ENCODE data around the gene BMP7. TPM values are rescaled to one million over a fixed set of nuclear protein-coding genes. Genes with fewer than 3 reads are reported as not detected.
"Not testable (repeated sequence)": the region's sequence is repeated elsewhere in the genome, so short reads cannot be mapped to it uniquely, and the experiment has no call there.

BMP7 gene
- total RNA-seq, 1 experiment from 2014 or later: not detected

DNA sequence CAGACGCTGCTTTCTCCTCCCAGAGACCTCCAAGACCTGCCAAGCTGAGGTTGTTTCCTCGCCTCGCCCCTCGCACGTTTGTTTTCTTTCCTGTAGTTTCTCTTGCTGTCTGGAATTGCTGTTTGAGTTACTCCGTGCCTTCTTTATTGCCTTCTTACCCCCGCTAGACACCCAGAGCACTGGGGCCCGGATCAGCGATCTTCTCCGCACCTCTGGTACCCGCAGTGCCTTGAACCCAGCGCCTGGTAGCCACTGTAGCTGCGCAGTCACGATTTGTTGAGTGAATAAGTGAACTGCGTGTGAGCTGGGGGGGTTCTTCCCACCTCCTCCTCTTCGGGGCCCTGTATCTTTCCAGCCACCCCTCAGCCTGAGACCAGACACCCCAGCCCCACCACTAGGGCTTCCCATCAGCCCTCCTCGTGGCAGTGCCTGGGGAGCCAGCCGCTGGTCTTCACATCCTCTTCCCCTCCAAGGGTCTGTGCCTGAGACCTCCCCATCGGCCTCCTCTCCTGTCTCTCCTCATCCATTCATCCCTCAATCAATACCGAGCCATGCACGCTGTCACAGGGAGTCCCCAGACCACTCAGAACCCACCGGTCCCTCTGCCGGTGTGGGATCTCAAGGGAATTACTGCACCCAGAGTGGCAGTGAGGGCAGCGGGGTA, 849 bp upstream of the BMP7 start:
- H3K9me3 ChIP-seq (replicated peaks): no peaks in the 10 kb centered on the region
- no peaks in the 10 kb centered on the region for H3K36me3 ChIP-seq
- H3K4me1 ChIP-seq (replicated peaks): peaks cover 19% of the 10 kb centered on the region
- DNase-seq (ENCODE audit: low read depth in 1 of 2, low spot score in 2 of 2): no peak
- no peak overlapping the region for H3K27ac ChIP-seq
- H3K27me3 ChIP-seq (replicated peaks): peaks cover 76% of the 10 kb centered on the region
- H3K4me3 ChIP-seq: no peak overlapping the region

DNA sequence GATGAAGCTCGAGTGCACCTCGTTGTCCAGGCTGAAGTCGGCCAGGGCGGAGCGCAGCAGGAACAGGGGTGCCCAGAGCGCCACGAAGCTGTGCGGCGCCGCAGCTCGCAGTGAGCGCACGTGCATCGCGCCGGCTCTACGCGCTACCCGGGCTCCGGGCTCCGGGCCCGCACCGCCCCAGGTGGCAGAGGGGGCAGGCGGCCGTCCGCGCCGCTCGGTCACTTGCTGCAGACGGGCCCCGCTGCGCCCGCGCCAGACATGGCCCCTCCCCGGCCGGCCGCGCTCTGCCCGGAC, 497 bp downstream of the BMP7 start:
- DNase-seq (ENCODE audit: low read depth in 1 of 2, low spot score in 2 of 2): no peak
- H3K36me3 ChIP-seq: no peaks in the 10 kb centered on the region
- peaks cover 19% of the 10 kb centered on the region for H3K4me1 ChIP-seq (replicated peaks)
- no peak overlapping the region; the same call in 1 of the 2 replicates for H3K4me3 ChIP-seq
- no peak overlapping the region for H3K27ac ChIP-seq
- H3K27me3 ChIP-seq (replicated peaks): peaks cover 87% of the 10 kb centered on the region
- H3K9me3 ChIP-seq (replicated peaks): no peaks in the 10 kb centered on the region

DNA sequence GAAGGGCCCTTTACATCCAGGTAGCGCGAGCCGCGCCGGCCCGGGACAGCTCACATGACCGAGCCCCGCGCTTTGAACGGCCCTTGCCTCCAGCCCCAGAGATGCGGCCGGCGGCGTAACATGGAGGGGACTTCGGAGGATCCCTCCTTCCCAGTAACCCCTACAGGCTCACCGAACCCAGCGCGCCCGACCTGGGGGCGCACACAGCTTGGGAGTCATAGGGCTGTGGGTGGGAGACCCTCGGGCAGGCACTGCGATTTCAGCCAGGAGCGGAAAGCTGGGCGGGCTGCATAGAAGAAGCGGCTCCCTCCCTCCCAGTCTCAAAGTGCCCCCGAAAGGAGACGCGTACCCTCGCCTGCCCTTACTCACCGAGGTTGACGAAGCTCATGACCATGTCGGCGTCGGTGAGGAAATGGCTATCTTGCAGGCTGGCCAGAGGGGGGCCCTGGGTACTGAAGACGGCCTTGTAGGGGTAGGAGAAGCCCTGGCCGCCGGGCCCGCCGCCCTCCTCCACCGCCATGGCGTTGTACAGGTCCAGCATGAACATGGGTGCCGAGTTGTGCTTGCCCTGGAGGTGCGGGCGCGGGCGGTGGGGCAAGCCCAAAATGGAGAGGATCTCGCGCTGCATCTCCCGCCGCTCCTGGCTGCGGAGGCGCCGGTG, 975 bp downstream of the BMP7 start:
- no peak overlapping the region for H3K27ac ChIP-seq
- H3K4me1 ChIP-seq (replicated peaks): peaks cover 19% of the 10 kb centered on the region
- no peaks in the 10 kb centered on the region for H3K9me3 ChIP-seq (replicated peaks)
- DNase-seq (ENCODE audit: low read depth in 1 of 2, low spot score in 2 of 2): no peak
- no peak overlapping the region; the same call in 1 of the 2 replicates for H3K4me3 ChIP-seq
- peaks cover 87% of the 10 kb centered on the region for H3K27me3 ChIP-seq (replicated peaks)
- H3K36me3 ChIP-seq: no peaks in the 10 kb centered on the region

DNA sequence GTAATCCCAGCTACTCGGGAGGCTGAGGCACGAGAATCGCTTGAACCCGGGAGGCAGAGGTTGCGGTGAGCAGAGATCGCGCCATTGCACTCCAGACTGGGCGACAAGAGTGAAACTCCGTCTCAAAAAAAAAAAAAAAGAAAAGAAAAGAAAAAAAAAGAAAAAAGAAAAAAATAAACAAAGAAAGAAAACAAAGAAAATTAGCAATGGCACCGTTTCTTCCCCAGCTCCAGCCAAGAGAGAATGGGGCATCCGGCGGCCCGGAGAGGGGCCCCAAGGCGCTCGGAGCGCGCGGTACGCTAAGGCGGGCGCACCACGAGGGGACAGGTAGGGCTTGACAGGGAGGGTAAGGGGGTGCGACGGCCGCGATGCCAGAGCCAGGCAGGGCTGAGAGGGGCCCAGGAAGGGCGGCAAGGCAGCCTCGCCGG, 1.5 kb downstream of the BMP7 start:
- not testable (repeated sequence) for DNase-seq (ENCODE audit: low read depth in 1 of 2, low spot score in 2 of 2); H3K9me3 ChIP-seq (replicated peaks); H3K27ac ChIP-seq; H3K36me3 ChIP-seq; H3K4me3 ChIP-seq
- Histone ChIP-seq H3K4me1 (replicated peaks) (peaks cover 19% of the 10 kb centered on the region), H3K27me3 (replicated peaks) (peaks cover 89% of the 10 kb centered on the region)

DNA sequence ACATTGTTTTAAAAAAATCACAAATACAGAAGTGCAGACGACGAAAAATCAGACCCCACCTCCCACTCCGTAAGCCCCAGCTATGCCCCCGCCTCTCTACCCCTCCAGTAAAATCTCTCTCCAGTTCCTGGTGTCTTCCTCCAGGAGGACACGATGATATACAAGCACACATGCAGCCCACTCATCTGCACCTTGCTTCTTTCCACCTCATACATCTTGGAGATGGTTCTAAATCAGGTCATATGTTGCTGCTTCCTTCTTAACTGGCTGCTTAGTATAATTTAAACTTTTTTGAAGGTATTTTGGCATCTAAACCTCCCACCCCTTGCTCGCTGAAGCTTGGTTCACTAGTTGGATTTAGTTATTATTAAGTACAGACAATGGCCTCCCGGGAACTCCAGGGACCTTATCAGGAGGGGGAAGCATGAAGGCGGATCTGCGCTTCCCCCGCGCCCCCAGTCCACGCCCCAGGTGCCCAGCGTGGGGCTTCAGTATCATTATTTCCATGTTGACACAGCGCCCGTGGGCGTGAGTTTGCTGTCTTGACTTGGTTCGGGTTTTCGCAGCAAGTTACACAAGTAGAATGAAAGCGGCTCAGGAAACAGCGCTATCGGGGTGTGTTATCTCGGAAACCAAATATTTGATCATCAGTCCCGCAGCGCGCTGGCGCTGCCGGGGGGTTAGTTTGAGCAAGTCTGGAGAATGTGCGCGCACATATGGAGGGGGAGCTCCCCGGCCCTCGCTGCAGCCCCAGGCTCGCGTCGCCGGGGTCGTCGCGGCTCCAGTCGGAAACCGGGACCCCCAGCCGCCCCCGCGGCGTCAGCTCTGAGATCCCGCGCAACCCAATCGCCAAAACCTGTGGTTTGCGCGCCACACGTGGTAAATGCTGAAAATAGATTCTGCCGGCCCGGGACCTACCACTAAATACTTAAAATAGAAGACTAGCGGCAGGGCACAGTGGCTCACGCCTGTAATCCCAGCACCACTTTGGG, 2.3 kb downstream of the BMP7 start:
- H3K27me3 ChIP-seq (replicated peaks): peaks cover 91% of the 10 kb centered on the region
- no peaks in the 10 kb centered on the region for H3K9me3 ChIP-seq (replicated peaks)
- peaks cover 19% of the 10 kb centered on the region for H3K4me1 ChIP-seq (replicated peaks)
- DNase-seq (ENCODE audit: low read depth in 1 of 2, low spot score in 2 of 2): no peak
- no peaks in the 10 kb centered on the region for H3K36me3 ChIP-seq
- H3K27ac ChIP-seq: no peak overlapping the region
- no peak overlapping the region for H3K4me3 ChIP-seq

DNA sequence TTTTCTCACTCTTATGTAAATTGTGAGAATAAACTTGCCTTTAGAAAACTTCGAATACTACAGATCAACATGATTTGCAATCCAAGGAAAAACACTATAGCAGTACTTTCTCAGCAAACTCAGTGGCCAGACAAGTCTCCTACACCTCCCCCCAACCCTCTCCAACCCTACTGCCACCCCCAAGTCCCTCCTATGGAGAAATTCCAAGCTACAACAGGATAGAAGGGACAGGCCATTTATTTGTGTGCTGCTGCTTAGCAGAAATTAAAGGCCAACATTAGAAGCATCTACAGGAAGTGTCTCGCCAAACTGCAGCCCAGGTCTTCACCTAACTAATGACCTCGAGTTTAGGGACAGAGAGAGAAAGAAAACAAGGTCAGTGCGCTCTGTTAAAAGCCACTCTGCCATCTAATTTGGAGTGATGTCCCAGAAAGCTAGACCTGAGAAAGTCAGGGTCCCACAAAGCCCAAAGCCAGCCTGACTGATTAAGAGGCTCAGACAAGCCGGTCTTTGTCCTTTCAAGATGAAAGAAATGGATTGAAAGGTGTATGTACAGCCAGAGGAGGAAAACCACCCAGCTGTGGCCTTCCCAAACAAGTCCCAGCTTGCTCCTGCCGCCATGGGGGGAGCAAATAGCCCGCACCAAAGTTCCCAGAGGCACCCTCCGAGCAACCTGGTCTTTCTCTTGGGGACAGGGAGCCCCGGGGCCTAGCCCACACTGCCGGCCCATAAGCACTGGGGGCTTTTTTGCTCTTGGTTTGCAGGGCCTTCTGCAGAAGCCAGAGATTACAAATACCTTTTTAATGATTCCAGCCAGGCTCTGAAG, 3.4 kb downstream of the BMP7 start:
- no peak overlapping the region for H3K4me3 ChIP-seq
- H3K4me1 ChIP-seq (replicated peaks): peaks cover 19% of the 10 kb centered on the region
- H3K27ac ChIP-seq: no peak overlapping the region
- peaks cover 99% of the 10 kb centered on the region for H3K27me3 ChIP-seq (replicated peaks)
- H3K36me3 ChIP-seq: no peaks in the 10 kb centered on the region
- DNase-seq (ENCODE audit: low read depth in 1 of 2, low spot score in 2 of 2): no peak
- no peaks in the 10 kb centered on the region for H3K9me3 ChIP-seq (replicated peaks)

DNA sequence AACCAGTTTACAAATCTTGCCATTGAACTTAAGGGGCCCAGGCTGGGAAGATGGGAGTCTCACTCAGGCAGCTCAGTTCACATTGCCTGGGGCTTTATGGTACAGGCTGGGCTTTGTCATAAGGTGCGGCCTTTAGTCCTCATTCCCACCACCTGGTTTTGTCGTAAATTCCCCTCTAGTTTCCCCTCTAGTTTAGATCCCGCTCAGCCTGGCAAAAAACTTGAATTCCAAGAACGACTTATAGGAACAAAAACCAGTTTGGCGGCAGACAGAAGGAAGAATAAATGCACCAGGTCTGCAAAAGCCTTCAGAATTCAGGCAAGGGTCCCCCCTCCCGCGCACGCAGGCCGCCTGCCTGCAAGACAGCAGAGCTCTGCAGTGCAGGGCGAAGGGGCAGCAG, 4.1 kb downstream of the BMP7 start:
- peaks cover 19% of the 10 kb centered on the region for H3K4me1 ChIP-seq (replicated peaks)
- no peaks in the 10 kb centered on the region for H3K9me3 ChIP-seq (replicated peaks)
- H3K27ac ChIP-seq: no peak overlapping the region
- H3K36me3 ChIP-seq: no peaks in the 10 kb centered on the region
- H3K4me3 ChIP-seq: no peak overlapping the region
- H3K27me3 ChIP-seq (replicated peaks): peaks cover 97% of the 10 kb centered on the region
- no peak for DNase-seq (ENCODE audit: low read depth in 1 of 2, low spot score in 2 of 2)

DNA sequence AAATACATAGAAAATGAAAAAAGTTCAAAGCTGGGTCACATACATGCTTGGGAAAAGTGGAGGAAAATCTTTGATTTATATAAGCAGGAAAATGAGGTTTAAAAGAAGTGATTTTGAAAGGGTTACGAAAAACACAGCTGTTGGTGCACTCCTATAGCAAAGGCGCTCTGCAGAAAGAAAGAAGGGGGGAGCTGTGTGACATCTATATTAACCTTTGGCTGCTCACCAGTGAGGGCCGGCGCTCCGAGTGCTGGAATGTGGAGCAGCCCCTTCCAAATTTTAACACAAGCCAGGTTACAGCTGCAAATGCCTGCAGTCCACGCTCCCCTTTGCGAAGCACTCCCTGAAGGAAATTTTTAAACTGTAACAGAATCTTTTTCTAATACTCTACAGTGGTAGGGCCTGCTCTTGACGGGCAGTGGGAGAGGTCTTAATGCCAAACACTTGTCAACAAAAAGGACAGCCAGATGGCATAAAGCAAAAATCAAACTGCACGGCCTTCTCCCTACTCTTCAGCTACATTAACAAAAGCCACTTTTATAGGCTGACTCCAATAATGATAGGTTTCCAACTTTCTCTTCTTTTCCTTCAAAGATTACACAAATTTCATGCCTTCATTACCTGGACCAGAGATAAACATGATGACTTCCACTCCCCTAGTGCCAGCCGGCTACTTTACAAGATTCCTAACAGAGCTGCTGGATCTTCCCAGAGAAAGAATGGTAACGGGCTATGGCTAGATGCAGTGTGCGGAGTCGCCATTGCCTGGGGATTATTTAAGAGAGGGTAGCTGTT, 4.8 kb downstream of the BMP7 start:
- Histone ChIP-seq H3K36me3 (no peaks in the 10 kb centered on the region), H3K27me3 (replicated peaks) (peaks cover 94% of the 10 kb centered on the region), H3K4me1 (replicated peaks) (peaks cover 16% of the 10 kb centered on the region), H3K27ac (no peak overlapping the region), H3K9me3 (replicated peaks) (no peaks in the 10 kb centered on the region), H3K4me3 (no peak overlapping the region)
- DNase-seq (ENCODE audit: low read depth in 1 of 2, low spot score in 2 of 2): no peak

DNA sequence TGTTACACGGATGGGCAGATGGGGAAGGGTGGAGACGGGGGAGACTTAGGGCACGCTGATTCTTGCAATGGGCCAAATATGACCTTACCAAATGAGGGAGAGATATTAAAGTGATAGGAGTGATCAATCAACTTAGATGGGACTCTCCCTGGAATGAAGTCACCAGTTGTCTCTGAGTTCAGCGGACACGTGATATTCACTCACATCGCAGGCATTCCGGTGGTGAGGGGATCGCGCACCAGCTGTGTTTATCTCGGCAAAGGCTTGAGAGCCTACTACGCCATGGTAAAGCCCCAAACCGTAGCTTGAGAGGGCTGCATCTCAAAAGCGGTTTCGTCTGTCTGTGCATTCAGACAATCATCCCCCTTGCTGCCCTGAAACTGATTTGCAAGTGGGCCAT, 5.5 kb downstream of the BMP7 start:
- DNase-seq (ENCODE audit: low read depth in 1 of 2, low spot score in 2 of 2): no peak
- H3K36me3 ChIP-seq: no peaks in the 10 kb centered on the region
- H3K4me1 ChIP-seq (replicated peaks): peaks cover 10% of the 10 kb centered on the region
- H3K4me3 ChIP-seq: no peak overlapping the region
- H3K9me3 ChIP-seq (replicated peaks): no peaks in the 10 kb centered on the region
- H3K27me3 ChIP-seq (replicated peaks): peaks cover 88% of the 10 kb centered on the region
- H3K27ac ChIP-seq: no peak overlapping the region

DNA sequence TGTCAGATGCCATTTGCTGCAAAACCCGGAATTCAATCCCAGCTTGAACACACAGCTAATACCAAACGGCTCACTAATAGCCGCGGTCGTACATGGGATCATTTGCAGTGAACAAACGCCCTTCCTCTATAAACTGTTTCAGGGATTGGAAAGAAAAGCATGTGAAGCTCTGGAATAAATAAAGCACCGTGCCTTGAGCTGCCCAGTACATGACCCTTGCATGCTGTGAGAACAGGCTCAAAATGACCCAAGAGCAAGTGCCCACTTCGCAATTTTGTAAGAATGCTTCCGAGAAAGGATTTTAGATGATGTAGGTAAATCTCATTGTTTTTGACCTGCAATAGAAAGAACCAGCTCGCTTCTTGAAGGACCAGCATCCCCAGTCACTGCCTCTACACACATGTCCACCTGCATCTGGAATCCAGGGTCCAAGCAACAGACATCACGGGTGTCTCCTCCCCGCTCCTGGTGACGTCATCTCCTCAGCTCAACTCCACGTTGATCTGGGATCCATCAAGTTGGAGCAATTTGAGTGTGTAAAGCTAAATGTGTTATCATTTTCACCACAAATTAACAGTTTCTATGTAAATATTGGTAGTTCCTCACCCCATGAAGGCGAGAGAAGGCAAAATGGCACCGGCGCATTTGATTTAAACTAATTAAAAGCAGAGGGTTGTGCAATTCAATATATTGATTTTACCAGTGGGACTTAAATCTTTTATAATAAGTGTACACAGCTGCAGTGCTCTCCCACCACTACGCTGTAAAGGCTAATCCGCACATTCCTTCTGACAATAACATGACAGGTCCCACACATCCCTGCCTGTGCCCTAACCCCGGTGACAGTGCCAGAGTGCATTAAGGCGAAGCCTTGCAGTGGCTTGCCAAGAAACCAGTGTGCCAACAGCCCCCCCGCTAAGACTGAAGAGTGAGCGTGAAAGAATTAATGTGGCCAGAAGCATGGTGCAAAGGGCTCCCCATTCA, 6.2 kb downstream of the BMP7 start:
- Histone ChIP-seq H3K4me1 (replicated peaks) (peaks cover 3% of the 10 kb centered on the region), H3K9me3 (replicated peaks) (no peaks in the 10 kb centered on the region), H3K27me3 (replicated peaks) (peaks cover 81% of the 10 kb centered on the region), H3K27ac (no peak overlapping the region), H3K36me3 (no peaks in the 10 kb centered on the region), H3K4me3 (no peak overlapping the region)
- no peak for DNase-seq (ENCODE audit: low read depth in 1 of 2, low spot score in 2 of 2)

DNA sequence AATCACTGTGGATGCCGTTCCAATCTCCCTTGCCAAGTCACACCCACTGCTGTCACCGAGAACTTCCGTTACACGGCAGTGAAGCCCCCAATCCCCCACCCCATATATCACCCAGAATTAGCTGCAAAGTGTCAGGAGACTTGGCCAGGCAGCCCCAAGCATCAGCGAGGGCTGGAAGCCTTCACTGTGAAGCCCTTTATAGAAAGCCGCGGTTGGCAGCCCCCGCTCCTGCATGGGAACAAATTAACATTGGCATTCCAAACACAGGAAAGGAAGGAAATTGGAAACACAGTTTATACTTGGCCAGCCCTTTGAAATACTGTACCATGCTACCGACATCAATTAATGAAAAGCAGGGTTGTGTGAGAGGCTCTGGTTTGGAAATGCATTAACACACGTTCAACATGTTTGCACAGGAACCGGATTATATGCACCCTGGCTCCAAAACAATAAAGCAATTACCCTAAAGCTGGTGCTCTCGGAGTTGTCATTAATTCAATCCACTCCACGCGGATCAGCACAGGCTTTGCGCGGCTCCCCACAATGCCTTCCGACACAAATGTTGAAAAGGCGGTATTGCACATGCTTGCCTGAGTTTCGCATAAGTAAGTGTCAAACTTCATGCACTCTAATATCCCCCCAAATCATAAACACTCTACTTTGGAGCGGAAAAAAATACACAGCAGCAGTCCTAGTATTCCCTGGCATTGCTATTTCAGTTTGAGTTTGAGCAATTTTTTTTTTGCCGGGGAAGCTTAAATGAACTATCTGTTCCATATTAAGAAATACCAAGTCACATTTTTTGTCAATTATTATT, 7.1 kb downstream of the BMP7 start:
- Histone ChIP-seq H3K36me3 (no peaks in the 10 kb centered on the region), H3K9me3 (replicated peaks) (no peaks in the 10 kb centered on the region), H3K4me3 (no peak overlapping the region), H3K27ac (no peak overlapping the region), H3K4me1 (replicated peaks) (no peaks in the 10 kb centered on the region), H3K27me3 (replicated peaks) (peaks cover 74% of the 10 kb centered on the region)
- DNase-seq (ENCODE audit: low read depth in 1 of 2, low spot score in 2 of 2): no peak

Measured in SJSA1 (cell line).